Mesothelial cell of epicardium (in vitro differentiated cells): ENCODE data around the gene FAM120C. TPM values are rescaled to one million over a fixed set of nuclear protein-coding genes. Genes with fewer than 3 reads are reported as not detected.

Experiments
- DNase-seq, 2 experiments: peaks; one replicate each; pipeline ENCODE4 v3.0.0; 2021; ENCODE audit warnings: low spot score in 2 of 2; ENCODE audit not compliant: unreplicated experiment in 2 of 2
- H3K27ac Mint-ChIP-seq: 2 replicates; pipeline ENCODE4 v1.8.0; 2021; ENCODE audit warnings: mixed read lengths
- H3K27me3 Mint-ChIP-seq: 2 replicates; pipeline ENCODE4 v1.8.0; 2021; ENCODE audit warnings: low read depth, mixed read lengths
- H3K36me3 Mint-ChIP-seq: 2 replicates; pipeline ENCODE4 v1.8.0; 2021; ENCODE audit warnings: mixed read lengths
- H3K4me1 Mint-ChIP-seq: 2 replicates; pipeline ENCODE4 v1.8.0; 2021; ENCODE audit warnings: mixed read lengths
- H3K4me3 Mint-ChIP-seq: 2 replicates; pipeline ENCODE4 v1.8.0; 2021; ENCODE audit warnings: mild to moderate bottlenecking, moderate library complexity, mixed read lengths
- H3K9me3 Mint-ChIP-seq: 2 replicates; pipeline ENCODE4 v1.8.0; 2021; ENCODE audit warnings: mixed read lengths
- CTCF ChIP-seq: fragments of 200-600 bp; sonication (generic); IDR thresholded peaks from one replicate; pipeline ENCODE4 v1.5.0; 2021; ENCODE audit warnings: antibody characterized with exemption; ENCODE audit not compliant: unreplicated experiment
- total RNA-seq: library from RNA; stranded (reverse); gene quantifications from 3 replicates; pipeline ENCODE4 v1.2.1, GENCODE V29; 2021

Gene FAM120C
- total RNA-seq, 1 donor from 2014 or later = 16.1 TPM

- Mint-ChIP-seq H3K27me3 (no peaks in the 10 kb centered on the region), H3K36me3 (no peaks in the 10 kb centered on the region), H3K9me3 (peaks cover 4% of the 10 kb centered on the region), H3K27ac (peak overlapping the region; percentile 99), H3K4me3 (peak overlapping the region; percentile 90), H3K4me1 (peaks cover 15% of the 10 kb centered on the region)
- TF ChIP-seq CTCF = no peak
- no peak for DNase-seq
Observed at GRCh38 chrX:54044877-54045338, 138.1 kb downstream of the FAM120C start.

DNA sequence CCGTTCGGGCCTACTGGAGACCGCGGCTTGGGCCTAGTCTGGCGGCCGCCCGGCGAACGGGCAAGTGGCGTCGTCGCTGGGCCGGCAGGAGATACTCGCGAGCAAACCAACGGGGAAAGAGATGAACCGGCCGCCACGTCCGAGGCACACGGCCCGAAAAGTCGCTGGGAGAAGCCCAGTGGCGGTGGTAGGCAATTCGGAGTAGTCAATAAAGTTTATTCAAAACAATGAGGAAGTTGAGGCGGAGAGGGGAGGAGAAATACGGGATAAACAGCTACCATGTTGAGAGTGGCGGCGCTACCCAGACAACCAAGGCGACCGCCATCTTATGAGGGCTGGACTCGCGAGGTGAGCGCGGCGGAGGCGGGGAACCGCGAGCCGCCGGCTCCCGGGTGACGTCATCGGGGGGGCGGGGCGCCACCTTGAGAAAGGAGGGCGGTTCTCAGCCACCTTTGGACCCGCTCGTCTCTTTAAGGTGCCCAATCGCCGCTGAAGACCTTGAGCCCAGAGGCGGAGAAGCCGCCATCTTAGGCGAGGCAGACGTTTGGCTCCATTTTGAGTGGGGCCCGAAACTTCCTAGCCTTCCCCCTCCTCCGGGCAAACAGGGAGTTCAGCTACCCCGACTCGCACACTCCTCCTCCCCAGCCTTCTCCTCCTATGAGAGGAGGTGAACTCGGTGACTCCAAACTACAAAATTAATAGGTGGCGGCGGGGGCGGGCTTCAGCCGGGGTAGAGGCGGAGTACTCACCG, 138.8 kb downstream of the FAM120C start, which contains the start of gene PHF8:
Gene PHF8, minus strand, starts transcription at position 348 of the 751 bp plus-strand sequence. CDS start 1,745 bp downstream, outside the sequence.
- Mint-ChIP-seq H3K4me1 (peaks cover 15% of the 10 kb centered on the region), H3K27me3 (no peaks in the 10 kb centered on the region), H3K4me3 (peak within 1 kb of the TSS; percentile 90), H3K9me3 (peaks cover 4% of the 10 kb centered on the region), H3K27ac (peak within 1 kb of the TSS; percentile 99), H3K36me3 (no peaks in the 10 kb centered on the region)
- no peak for TF ChIP-seq CTCF
- peak; percentile 87 to 96 for DNase-seq

GRCh38 chrX:54043541-54044125, 139.4 kb downstream of the FAM120C start:
- Mint-ChIP-seq H3K9me3 (peaks cover 4% of the 10 kb centered on the region), H3K36me3 (no peaks in the 10 kb centered on the region), H3K27ac (peak overlapping the region; percentile 99), H3K4me1 (peaks cover 15% of the 10 kb centered on the region), H3K4me3 (peak overlapping the region; percentile 90), H3K27me3 (no peaks in the 10 kb centered on the region)
- no peak for TF ChIP-seq CTCF
- DNase-seq = no peak

GRCh38 chrX:54043056-54043455, 140.0 kb downstream of the FAM120C start:
- DNase-seq = no peak
- H3K36me3 Mint-ChIP-seq = no peaks in the 10 kb centered on the region
- H3K27ac Mint-ChIP-seq = peak overlapping the region; percentile 99
- TF ChIP-seq CTCF = no peak
- peaks cover 4% of the 10 kb centered on the region for H3K9me3 Mint-ChIP-seq
- H3K4me3 Mint-ChIP-seq = peak overlapping the region; percentile 90
- peaks cover 15% of the 10 kb centered on the region for H3K4me1 Mint-ChIP-seq
- H3K27me3 Mint-ChIP-seq = no peaks in the 10 kb centered on the region

DNA sequence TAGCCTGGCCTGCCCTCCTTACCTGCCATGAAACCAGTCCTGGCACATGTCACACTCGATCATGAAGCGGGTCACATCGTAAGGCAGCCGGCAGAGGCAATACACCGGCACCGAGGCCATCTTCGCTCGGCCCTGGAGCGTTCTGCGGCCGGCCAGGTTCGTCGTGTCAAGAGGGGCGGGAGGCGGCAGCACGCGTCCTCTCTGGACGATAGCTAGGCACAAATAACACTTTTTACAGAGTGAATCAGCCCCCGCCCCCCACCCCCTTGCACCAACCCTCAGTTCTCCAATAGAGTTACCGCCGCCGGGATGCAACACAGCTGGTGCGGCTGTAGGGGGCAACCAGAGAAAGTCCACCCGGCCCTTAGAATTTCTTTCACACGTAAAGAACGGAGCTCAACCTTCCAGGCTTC, 140.4 kb downstream of the FAM120C start:
- no peak for DNase-seq
- TF ChIP-seq CTCF = no peak
- no peaks in the 10 kb centered on the region for H3K27me3 Mint-ChIP-seq
- H3K9me3 Mint-ChIP-seq = peaks cover 3% of the 10 kb centered on the region
- peak overlapping the region; percentile 99 for H3K27ac Mint-ChIP-seq
- peak overlapping the region; percentile 90 for H3K4me3 Mint-ChIP-seq
- H3K36me3 Mint-ChIP-seq = peaks cover 2% of the 10 kb centered on the region
- H3K4me1 Mint-ChIP-seq = peaks cover 15% of the 10 kb centered on the region
